GM19035 (cell line): ENCODE measurements around the gene RIPPLY3.
A peak's percentile ranks its signal among the peaks of the same experiment; 100 is the strongest.
"Not testable (repeated sequence)": the region's sequence is repeated elsewhere in the genome, so short reads cannot be mapped to it uniquely, and the experiment has no call there.

ENCODE experiments used
- ATAC-seq: cut with Tn5 transposase; IDR thresholded peaks from one replicate; pipeline ENCODE4 v1.9.1; 2021; ENCODE audit not compliant: unreplicated experiment

RIPPLY3 gene

DNA sequence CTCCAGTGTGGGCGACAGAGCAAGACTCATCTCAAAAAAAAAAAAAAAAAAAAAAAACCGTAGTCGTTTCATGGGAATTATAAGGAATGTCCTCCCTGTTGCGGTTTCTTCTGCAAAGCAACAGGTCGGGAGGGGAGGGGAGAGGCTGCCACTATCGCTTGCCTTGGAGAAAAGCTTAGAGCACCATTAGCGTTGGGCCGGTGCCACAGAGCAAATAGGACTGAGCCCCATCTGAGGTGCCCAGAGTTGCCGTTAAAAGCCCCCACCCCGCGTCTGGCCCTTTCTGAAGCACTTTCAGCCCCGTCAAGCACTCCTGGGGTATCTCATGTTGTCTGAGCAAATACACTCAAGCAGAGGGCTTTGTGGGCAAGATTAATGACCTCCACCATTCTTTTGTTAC lies 2.2 kb downstream of the RIPPLY3 start:
- no peak for ATAC-seq

DNA sequence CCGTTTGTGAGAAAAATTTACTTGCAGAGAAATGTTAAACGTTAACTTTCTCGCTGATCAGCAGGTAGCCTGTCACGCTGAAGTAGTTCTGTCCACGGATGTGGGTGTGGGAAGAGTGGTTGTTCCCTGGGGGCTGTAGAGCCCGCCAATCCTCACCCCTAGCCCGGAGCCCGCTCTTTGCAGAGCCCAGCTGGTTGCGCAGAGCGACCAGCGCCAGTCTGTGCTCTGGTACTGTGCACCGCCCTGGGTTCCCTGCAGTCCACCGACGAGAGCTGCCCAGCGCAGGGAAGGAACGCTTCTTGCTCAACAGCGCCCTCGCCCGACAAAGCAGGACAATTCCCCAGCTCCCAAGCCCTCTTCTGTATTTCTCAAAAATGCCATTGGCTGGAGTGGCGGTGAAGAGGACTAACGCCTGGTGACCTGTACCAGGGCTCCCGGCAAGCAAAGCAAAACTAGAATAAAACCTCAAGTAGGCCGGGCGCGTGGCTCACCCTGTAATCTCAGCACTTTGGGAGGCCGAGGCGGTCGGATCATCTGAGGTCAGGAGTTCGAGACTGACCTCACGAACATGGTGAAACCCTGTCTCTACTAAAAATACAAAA lies 3.3 kb downstream of the RIPPLY3 start:
- peak; percentile 86 for ATAC-seq

DNA sequence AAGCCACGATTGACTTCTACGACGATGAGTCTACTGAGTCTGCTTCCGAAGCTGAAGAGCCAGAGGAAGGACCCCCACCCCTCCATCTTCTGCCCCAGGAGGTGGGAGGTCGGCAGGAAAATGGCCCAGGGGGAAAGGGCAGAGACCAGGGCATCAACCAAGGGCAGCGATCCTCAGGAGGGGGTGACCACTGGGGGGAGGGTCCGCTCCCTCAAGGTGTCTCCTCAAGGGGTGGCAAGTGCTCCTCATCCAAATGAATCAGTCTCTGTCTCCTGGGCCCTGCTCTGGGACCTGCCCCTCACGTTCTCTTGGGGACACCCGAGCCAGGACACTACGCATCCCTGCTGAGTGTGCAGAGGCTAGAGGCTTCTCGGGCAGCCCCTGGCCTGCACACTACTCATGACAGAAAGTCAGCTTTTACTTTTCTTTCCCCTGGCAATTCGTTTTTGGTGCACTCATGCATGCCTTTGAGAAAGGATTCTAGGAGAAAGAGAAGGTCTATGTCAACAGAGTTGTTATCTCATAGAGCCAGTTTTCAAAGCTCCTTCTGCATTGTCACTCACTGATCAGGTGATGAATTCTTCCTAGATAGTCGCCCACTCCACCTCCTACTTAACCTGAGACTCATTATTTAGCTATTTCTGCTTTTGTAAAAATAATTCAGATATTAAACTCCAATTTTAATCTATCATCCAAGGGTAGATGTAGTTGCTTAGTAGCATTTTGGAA lies 11.6 kb downstream of the RIPPLY3 start:
- ATAC-seq = no peak

DNA sequence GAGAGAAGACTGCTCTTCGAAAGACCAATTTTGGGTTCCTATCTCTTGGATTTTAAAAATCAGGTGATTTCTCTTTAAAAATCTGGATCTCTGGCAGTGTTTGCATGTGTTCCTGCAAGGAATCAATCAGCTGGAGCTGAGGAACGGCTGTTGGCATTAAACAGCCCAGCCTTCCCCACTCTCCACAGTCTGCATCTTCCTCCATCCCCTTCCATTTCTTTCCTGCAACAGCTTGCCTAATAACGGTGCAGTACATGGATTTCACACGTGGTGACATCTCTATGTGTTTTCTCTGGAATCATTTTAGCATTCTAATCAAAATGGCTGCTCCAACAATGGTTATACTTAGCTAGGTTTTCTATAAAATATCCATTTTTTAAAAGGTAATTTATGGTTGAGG lies 20.0 kb downstream of the RIPPLY3 start:
- no peak for ATAC-seq

DNA sequence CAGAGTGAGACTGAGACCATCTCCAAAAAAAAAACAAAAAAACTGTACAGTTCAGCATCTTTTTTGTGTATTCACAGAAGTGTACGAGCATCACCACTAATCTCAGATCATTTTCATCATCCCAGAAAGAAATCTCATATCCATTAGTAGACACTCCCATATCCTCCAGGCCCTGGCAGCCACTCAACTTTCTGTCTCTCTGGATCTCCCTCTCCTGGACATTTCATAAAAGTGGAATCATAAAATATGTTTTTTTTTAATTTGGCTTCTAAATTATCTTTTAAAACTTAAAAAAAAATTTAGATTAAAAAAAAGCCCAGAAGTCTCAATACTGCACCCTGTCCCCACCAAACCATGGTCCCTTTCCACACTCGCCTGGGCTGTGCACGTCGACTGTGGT lies 22.1 kb downstream of the RIPPLY3 start:
- ATAC-seq = no peak

DNA sequence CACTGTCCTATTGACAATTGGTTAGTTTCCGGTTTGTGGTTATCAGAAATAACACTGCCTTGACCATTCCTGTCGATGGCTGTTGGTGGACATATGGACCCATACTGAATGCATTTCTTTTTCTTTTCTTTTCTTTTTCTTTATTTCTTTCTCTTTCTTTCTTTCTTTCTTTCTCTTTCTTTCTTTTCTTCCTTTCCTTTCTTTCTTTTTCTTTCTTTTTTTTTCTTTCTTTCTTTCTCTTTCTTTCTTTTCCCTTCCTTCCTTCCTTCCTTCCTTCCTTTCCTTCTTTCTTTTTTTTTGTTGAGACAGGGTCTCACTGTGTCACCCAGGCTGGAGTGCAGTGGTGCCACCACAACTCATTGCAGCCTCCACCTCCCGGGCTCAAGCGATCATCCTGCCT lies 24.4 kb downstream of the RIPPLY3 start:
- ATAC-seq = no peak

DNA sequence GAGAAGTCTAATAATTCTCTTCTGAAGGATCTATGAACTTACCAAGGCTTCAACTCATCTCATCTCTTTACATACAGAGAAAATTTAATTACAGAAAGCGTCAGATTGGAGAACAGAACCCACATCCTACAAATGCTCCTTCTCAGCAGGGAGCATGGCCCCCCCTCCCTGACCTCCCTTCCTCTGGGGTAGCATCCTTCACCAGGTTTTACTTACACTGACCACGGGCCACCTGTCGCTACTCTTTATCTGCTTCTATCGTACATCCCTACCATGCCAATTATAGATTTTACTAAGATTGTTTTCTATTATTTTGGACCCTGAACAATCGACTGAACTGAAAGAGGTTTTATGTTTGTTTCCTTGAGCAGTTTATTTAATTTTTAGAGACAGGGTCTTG lies 25.8 kb downstream of the RIPPLY3 start:
- ATAC-seq = no peak

DNA sequence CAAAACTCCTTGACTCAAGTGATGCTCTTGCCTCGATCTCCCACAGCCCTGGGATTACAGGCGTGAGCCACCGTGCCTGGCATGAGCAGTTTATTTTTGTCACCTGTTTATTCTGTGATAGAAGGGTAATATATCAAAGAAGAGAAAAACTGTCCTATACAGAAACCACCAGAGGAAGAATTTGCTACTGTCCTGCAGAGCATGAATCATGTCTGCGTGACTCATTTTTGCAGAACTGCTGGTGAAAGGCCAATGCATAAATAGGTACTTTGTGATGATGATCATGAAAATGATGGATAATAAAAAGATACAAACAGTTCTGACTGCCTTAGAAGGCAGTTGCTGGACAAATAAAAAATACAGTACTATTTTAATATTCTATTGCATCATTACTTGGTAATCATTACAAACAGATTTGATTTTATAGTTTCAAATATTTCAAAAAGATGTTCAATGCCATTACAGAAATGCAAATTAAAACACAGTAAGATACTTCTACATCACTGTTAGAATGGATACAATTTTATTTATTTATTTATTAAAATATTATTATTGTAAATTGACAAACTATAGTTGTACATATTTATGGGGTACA lies 26.5 kb downstream of the RIPPLY3 start:
- ATAC-seq = no peak

DNA sequence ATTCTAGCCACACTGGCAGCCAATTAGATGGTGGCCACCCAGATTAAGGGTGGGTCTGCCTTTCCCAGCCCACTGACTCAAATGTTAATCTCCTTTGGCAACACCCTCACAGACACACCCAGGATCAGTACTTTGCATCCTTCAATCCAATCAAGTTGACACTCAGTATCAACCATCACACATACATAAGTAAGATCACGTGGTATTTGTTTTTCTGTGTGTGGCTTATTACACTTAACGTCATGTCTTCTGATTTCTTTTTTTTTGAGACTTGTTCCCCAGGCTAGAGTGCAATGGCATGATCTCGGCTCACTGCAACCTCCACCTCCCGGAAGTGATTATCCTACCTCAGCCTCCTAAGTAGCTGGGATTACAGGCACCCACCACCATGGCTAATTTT lies 27.9 kb downstream of the RIPPLY3 start:
- ATAC-seq = not testable (repeated sequence)

DNA sequence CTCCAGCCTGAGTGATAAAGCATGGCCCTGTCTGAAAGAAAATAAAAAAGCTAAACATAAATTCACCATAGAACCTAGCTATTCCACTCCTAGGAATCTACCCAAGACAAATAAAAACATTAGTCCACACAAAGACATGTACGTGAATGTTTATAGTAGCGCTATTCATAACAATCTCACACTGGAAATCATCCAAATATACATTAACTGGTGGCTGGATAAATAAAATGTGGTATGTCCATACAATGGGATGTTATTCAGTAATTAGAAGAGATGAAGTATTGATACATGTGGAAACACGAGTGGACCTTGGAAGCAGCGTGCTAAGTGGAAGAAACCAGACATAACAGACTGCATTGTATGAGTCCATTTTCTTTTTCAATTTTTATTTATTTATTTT lies 29.7 kb downstream of the RIPPLY3 start:
- no peak for ATAC-seq

DNA sequence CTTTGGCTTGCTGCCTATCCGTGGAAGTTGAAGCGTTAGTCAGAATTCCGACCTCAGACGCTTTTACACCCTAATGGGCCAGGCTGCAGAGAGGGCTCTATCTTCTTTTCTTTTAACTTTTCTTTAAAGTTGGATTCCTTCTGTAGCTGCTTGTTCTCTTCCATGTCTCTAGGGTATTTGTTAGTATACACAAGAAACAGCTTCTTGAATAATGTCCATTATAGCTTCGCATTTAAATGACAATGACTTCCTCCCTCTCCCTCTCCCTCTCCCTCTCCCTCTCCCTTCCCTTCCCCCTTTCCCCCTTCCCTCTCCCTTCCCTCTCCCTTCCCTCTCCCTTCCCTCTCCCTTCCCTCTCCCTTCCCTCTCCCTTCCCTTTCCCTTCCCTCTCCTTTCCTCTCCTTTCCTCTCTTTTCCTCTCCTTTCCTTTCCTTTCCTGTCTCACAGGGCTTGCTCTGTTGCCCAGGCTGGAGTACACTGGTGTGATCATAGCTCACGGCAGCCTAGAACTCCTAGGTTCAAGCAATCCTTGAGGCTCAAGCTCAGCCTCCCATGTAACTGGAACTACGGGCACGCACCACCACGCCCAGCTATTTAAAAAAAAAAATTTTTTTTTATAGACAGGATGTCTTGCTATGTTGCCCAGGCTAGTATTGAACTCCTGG lies 33.0 kb downstream of the RIPPLY3 start:
- ATAC-seq = no peak

DNA sequence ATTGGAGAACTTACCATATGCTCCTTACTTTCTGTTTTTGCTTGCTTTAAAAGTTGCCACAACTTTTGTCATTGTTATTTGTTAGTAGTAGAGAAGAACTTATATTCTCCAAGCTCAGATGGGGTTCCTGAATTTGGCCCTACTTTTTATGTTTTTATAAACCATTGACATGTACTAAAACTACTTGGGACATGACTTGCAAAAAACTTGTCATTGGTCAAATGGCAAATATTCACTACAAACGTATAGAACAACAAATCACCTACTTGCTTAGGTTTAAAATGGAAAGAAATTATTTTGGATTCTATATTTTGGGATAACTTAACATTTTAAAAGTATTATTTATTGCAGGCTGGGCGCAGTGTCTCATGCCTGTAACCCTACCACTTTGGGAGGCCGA lies 33.7 kb downstream of the RIPPLY3 start:
- ATAC-seq = no peak

DNA sequence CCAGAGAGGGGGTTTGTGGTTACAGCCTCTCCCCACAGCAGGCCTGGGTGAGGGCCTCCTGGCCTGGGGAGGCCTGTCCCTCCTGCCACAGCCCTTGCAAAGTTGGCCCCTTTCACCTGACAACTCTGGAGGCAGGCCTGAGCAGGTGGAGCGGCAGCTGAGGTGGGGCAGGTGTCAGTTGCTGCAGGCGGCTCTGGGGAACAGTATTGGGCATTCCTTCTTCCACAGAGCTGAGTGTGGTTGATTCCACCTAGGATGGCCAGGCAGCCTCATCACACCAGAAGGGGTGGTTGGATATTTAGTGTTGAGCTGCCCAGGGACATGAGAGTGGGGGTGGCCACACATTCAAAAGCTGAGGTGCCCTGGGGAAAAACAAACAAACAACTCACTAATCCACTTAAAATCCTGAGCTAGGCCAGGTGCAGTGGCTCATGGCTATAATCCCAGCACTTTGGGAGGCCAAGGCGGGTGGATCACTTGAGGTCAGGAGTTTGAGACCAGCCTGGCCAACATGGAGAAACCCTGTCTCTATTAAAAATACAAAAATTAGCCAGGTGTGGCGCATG lies 35.3 kb downstream of the RIPPLY3 start:
- ATAC-seq = no peak

DNA sequence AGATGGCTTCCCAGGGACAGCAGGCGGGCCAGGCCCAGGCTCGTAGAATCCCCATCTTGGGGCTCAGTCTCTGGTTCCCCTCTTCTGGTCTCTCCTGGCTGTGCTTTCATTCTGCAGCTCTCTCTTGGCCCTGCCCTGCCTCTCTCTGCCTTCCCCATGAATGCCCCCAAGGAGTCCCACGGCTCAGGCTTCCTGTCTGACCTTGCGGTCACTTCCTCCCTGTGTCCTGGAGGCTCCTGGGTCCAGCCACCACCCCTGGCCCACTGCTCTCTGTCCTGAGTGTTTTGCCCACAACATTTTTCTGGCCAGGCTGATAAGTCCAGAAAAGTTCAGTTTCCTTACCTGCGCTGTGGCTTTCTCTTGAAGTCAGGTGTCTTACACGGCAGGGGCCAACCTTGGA lies 37.3 kb downstream of the RIPPLY3 start:
- ATAC-seq = no peak

DNA sequence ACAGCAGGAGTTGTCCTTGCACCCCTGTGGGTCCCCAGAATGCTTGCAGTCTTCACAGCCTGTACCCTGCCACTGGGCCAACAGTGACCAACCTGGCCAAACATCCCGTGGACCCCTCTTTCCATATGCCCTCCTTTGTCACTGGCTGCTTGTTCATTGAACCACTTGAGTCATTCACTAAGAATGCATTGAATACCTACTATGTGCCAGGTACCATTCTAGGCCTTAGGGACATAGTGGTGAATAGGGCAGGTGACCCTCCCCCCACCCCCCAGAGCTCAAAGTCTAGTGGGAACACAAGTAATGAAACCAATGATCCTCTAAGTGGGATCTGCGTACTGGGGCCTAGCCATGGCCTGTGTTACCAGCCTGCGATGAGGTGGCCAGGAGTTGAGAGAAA lies 38.1 kb downstream of the RIPPLY3 start:
- no peak for ATAC-seq

DNA sequence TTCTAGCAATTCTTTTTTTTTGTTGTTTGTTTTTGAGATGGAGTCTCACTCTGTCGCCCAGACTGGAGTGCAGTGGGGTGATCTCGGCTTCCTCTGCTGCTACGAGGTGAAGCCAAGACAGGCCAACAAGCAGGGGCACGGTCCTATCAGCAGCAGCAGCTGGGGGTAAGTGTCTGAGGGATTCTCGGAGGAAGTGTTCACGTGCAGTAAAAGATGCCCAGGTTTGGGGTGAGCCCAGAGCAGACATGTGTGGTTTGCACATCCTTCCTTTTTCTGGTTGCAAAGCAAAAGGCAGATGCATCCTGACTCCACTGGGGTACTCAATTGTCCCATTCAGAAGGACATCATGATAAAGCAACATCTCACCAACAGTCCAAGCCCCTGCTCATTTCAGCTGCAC lies 38.6 kb downstream of the RIPPLY3 start:
- ATAC-seq = no peak

DNA sequence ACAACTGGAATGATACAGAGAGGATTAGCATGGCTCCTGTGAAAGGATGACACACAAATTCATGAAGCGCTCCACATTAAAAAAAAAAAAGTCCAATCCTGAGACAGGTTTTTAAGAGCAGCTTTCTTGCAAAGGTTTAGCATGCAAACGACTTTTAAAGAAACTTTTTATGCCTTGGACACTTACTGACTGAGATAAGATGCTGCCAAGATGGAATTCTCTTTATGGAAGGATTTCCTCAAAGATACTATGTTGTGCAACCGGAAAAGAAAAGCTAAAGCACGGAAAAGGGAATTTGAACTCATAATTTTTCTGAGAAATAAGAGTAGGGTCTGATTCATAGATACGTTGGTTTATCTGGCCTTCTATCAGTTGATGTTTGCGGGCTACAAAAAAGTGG lies 39.1 kb downstream of the RIPPLY3 start:
- ATAC-seq = no peak

DNA sequence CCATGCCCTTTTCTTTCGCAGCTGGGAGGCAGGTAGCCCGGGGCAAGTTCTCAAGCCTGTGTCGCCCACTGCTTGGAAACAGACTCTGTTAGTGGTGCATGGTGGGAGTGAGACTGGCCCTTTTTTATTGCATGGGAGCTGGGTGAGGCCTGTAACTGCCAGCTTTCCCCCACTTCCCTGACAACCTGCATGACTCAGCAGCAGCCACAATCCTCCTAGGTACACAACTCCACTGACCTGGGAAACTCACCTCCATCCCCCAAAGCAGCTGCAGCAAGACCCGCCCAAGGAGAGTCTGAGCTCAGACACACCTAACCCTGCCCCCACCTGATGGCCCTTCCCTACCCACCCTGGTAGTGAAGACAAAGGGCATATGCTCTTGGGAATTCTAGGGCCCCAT lies 40.6 kb downstream of the RIPPLY3 start:
- ATAC-seq = no peak

DNA sequence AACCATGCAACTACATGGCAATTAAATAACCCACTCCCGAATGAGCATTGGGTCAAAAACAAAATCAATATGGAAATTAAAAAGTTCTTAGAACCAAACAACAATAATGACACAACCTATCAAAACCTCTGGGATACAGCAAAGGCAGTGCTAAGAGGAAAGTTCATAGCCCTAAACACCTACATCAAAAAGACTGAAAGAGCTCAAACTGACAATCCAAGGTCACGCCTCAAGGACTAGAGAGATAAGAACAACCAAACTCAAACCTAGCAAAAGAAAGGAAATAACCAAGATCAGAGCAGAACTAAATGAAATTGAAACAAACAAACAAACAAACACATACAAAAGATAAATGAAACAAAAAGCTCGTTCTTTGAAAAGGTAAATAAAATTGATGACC lies 43.2 kb downstream of the RIPPLY3 start:
- not testable (repeated sequence) for ATAC-seq

DNA sequence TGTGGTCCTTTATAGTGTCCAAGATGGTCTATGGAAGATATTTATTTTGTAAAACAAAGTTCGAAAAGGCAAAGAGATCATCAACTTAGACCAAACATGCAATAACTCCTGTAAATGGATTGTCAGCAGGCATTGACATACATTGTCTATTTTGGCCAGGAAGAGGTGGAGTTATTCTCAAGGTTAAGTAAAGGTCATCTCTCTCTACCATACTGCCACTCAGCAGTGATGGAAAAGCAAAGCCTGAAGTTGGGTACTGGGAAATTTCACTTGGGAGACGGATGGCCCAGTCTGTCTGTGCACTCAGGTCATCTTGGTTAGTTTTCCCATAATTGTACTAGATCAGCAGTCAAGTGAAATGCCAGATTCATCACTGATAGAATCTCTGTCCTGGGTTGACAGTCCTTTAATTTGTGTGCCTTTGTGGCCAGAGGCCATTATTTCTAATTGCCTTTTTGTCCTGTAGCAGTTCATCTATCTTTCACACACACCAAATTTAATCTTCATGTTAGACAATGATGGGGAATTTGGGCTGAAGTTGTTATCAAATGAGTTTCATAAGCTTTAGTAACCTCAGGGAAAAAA lies 48.9 kb downstream of the RIPPLY3 start:
- no peak for ATAC-seq

DNA sequence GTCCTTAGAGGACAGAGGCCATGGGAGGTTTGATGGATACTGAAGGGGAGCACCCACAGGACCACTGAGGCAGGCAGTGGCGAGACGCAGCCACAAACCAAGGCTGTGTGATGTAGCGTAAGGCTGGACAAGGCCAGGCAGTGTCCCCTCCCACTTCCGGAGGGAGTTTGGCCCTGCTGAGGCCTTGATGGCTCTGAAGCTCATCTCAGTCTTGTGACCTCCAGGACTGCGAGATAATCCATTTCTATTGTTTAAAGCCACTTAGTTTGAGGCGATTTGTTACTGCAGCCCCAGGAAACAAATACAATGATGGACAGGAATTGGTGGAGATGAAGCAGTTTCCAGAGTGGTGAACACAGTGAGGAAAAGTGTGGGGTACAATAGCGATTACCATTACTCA lies 51.1 kb downstream of the RIPPLY3 start:
- no peak for ATAC-seq
